HTERT RPE-1 (cell line): ENCODE measurements around the gene PACRG.
"Not testable (repeated sequence)": the region's sequence is repeated elsewhere in the genome, so short reads cannot be mapped to it uniquely, and the experiment has no call there.

Experiments
- in situ Hi-C: fragments of 300-500 bp; cut with MboI; formaldehyde crosslinking; loops from 4 replicates; pipeline ENCODE4 v1.14.3; 2020; ENCODE audit warnings: low sequenced_read_pairs

PACRG gene

DNA sequence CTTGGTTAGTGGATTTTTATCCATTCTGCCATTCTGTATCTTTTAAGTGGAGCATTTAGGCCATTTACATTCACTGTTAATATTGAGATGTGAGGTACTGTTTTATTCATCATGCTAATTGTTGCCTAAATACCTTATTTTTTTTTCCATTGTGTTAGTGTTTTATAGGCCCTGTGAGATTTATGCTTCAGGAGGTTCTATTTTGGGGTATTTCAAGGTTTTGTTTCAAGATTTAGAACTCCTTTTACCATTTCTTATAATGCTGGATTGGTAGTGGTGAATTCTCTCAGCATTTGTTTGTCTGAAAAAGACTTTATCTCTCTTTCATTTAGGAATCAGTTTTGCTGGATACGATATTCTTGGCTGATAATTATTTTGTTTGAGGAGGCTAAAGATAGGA lies 255.5 kb downstream of the PACRG start:
- in situ Hi-C loops, result not testable (repeated sequence)

DNA sequence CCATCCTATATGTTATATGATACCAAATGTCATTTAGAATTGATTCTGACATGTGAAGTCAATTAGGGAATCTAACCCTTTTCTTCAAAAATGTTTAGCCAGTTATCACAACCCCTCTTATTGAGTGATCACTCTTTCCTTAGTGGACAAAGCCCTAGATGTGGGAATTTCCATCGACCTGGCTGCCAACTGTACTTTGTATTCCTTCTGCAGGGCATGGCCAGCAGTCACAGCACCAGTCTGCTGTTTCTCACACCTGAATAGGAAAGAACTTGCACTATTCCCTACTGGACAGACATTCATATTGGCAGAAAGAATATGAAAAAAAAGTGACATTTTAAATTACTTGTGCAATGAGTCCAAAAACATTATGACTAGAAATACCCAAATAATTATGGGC lies 271.0 kb downstream of the PACRG start:
- in situ Hi-C loops, result no loop called here

GRCh38 chr6:162999575-163000285 lies 272.0 kb downstream of the PACRG start:
- in situ Hi-C loops, result no loop called here

- in situ Hi-C loops, result no loop called here
Measured at GRCh38 chr6:163001330-163001729, 273.6 kb downstream of the PACRG start.

DNA sequence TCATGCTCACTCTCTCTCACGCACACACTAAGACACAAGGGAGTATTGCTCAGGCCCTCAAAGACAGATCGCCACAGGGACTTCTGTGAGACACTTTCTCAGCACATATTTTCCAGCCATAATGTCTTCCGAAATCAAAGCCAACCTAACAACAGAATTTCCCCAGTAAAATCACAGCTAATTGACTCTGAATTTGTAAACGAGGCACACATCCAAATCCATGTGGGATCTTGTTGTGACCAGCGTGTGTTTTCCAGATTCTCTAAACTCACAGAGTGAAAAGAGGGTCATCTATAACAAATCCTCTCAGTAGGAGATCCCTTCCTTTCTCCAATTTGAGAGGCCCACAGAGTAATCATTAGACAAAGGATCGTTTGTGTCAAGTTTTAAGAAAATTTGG lies 280.4 kb downstream of the PACRG start:
- in situ Hi-C loops, result no loop called here

- in situ Hi-C loops, result no loop called here
Measured at GRCh38 chr6:163008626-163009025, 280.9 kb downstream of the PACRG start.

DNA sequence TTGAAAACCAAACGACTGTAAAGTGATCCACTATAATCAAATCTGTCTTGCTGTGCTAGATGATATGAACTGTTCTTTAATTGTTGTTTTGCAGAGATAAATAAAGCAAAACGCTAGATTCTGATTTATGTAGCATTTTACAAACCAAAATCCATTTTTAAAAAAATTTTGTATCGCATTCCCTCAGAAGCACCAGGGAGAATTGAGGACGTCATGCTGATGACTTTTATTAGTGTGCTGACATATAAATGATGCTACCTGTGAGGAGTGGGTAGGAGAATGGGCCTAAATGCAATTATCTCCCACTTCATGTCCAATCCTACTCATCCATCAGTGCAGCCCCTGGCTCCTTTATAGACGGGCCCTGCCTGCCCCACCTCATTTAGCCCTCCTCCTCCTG lies 282.4 kb downstream of the PACRG start:
- in situ Hi-C loops, result no loop called here

DNA sequence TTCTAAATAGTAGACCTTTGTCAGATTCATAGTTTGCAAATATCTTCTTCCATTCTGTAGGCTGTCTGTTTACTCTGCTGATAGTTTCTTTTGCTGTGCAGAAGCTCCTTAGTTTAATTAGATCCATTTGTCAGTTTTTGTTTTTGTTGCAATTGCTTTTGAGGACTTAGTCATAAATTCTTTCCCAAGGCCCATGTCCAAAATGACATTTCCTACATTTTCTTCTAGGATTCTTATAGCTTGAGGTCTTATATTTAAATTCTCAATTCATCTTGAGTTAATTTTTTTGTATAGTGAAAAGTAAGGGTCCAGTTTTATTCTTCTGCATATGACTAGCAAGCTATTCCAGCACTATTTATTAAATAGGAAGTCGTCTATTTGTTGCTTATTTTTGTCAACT lies 287.0 kb downstream of the PACRG start:
- in situ Hi-C loops, result no loop called here

- in situ Hi-C loops, result no loop called here
Measured at GRCh38 chr6:163017801-163018200, 290.0 kb downstream of the PACRG start.

- in situ Hi-C loops, result no loop called here
Measured at GRCh38 chr6:163019926-163020325, 292.2 kb downstream of the PACRG start.

DNA sequence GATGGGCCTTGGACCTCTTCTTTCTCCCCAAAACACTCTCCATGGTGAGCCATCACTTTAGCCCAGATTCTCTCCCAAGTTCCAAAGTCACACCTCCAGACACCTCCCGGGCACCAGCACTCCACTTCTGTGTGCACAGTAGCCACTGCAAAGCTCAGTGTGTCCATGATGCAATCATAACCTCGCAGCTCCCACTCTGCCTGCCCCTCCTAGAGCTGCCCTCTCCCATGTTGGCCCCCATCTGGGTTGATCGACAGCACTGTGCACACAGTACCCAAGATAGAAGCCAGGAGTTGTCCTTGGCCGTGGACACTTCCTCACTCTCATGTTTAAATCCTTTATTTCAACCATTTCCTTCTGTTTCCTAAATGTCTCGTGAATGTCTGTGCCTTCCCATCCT lies 293.3 kb downstream of the PACRG start:
- in situ Hi-C loops, result no loop called here

- in situ Hi-C loops, result no loop called here
Measured at GRCh38 chr6:163023700-163024099, 295.9 kb downstream of the PACRG start.

- in situ Hi-C loops, result no loop called here
Measured at GRCh38 chr6:163026893-163027292, 299.1 kb downstream of the PACRG start.

DNA sequence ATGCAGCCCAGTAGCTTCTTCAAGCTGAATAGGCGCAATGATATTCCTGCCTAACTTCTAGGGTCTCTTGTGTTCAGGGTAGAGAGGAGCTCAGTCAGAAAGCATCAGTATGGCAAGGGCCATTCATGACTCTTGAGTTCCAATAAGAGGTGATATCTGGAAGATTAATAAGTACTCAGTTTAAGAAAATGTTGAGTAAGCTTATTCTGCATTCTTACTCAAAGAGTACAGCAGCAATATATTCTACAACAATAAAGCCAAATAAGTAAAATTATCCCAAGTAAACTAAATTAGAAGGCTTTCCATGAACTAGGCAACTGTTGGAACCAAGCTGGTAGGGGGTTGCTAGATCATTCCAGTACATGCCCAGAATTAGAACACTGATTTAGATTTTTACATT lies 303.2 kb downstream of the PACRG start:
- in situ Hi-C loops, result no loop called here

- in situ Hi-C loops, result no loop called here
Measured at GRCh38 chr6:163031931-163032330, 304.2 kb downstream of the PACRG start.

- in situ Hi-C loops, result no loop called here
Measured at GRCh38 chr6:163036160-163036645, 308.4 kb downstream of the PACRG start.

DNA sequence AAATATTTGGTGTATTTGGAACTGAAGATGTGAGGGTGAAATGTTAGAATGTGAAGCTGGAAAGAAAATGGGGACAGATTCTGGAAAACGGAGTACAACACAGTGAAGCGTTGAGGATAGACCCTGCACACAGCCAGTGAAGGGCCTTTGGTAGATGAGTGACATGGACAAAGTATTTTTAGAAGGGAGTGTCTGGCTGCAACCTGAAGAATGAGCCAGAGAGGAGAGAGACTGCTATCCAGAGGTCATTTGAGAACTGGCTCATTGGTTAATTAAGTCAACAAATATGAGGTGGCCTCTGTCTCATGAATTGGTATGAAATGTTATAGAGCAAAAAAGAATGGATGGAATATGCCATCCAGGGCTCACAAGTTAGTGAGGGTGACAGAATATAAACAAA lies 310.5 kb downstream of the PACRG start:
- in situ Hi-C loops, result no loop called here

DNA sequence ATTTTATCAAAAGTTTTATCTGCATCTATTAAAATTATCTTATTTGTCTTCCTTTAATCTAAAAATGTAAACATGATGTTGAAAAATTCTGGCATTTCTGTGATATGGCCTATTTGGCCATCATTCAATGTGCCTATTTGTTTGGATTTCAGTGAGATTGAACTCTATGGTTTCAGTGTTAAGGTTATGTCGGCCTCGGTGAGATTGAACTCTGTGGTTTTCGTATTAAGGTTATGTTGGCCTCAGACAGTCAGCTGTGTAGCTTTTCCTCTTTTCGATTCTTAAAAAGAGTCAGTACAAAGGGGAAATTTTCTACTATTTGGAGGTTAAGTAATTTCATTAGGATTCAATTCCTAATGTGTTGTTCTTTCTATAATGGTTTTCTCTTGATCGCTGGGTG lies 320.6 kb downstream of the PACRG start:
- in situ Hi-C loops, result no loop called here

DNA sequence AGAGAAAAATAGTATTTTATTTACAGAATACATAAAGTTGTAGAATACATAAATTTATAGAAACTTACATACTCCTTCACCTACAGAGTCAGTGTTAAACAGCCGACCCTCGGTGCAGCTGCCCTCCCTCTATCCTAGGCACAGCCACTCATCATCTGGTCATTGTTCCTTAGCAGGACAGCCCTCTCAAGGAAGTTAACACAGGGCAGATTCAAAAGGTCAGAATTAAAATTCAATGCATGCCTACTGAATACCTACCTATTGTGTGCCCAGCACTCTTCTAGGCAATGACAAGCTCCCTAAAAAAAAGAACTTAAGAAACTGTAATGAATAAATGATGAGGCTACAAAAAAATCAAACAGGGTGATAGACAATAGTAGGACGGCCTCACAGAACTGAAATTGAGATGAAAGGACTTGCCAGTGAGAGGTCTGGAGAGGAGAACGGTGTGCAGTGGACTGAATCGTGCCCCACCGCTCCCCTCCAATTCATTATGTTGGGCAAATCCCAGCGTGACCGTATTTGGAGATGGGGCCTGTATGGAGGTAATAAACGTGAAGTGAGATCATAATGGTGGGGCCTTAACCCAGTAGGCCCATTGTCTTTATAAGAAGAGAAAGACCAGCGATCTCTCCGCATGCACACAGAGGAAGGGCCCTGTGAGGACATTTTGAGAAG lies 326.0 kb downstream of the PACRG start:
- in situ Hi-C loops, result no loop called here

DNA sequence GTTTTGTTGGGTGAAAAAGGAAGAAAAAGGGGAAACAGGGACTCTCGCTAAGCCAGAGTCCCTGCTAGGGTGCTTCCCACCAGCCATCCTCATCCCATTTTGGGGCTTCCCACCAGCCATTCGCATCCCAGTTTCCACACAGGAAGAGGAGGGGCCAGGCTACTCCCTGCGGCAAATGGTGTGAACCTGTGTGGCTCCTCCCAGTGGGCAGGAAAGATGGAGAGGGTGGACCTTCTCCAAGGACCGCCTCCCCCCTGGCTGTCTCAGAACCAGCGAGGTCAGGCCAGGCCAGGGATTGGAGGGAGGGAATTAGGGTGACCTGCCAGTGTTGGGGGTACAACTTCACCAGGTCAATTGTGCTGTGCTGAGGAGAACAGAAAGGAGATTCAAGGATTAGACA lies 326.9 kb downstream of the PACRG start:
- in situ Hi-C loops, result no loop called here

DNA sequence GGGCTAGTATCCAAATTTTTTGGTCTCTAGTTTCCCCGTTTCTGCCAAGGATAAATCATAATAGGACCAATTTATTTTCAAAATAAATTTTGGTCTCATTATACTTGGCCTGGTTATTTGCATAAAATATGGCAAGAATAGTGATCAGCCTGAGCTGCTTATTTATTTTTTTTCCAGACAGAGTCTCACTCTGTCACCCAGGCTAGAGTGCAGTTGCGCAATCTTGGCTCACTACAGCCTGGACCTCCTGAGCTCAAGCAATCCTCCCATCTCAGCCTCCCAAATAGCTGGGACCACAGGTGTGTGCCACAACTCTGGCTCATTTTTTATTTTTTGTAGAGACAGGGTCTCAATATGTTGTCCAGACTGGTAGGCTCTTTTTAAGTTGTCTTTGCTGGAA lies 329.5 kb downstream of the PACRG start:
- in situ Hi-C loops, result no loop called here

- in situ Hi-C loops, result no loop called here
Measured at GRCh38 chr6:163062790-163063189, 335.0 kb downstream of the PACRG start.

GRCh38 chr6:163063561-163063960 lies 335.8 kb downstream of the PACRG start:
- in situ Hi-C loops, result no loop called here
